ENCODE measurements around the gene TMOD1. TPM values are rescaled to one million over a fixed set of nuclear protein-coding genes. Genes with fewer than 3 reads are reported as not detected.

The TMOD1 gene
- total and polyA plus RNA-seq, 2 donors (not counting 1 experiment from before 2014, with no cell fraction given): 0.98 to 4.0 TPM

GRCh38 chr9:97556036-97556720 lies 54.7 kb downstream of the TMOD1 start:
- Histone ChIP-seq H3K9me3 (ENCODE audit: control insufficient read depth, insufficient read depth, low read depth, low read length) (no peaks in the 10 kb centered on the region), H3K27me3 (ENCODE audit: control insufficient read depth, insufficient read depth, low read length) (peaks cover 3% of the 10 kb centered on the region), H3K4me3 (replicated peaks in 1 of 4; ENCODE audit: control extremely low read depth in 1 of 4, insufficient read depth in 1 of 4, low read depth in 3 of 4, low read length in 4 of 4) (no peak overlapping the region), H3K9ac (ENCODE audit: insufficient read depth, low read length) (no peak overlapping the region), H3K4me2 (ENCODE audit: extremely low read depth, insufficient read depth, low read length) (no peak overlapping the region), H2AFZ (ENCODE audit: low read length) (no peak overlapping the region), H3K36me3 (ENCODE audit: control insufficient read depth, insufficient read depth, low read length) (no peaks in the 10 kb centered on the region), H3K4me1 (ENCODE audit: control insufficient read depth, extremely low read depth, insufficient read depth, low read length) (no peaks in the 10 kb centered on the region), H3K27ac (ENCODE audit: insufficient read depth, low read length) (no peak overlapping the region), H3K79me2 (ENCODE audit: control insufficient read depth, insufficient read depth, low read length) (no peaks in the 10 kb centered on the region), H4K20me1 (ENCODE audit: control insufficient read depth, extremely low read depth, insufficient read depth, low read length) (no peaks in the 10 kb centered on the region)
- no peak for TF ChIP-seq EZH2 (IDR thresholded peaks at IDR 0.05; ENCODE audit: low read length, missing control alignments)
- no peak for DNase-seq (ENCODE audit: low read depth in 2 of 2)

GRCh38 chr9:97556721-97557605 lies 55.5 kb downstream of the TMOD1 start:
- no peak overlapping the region for H2AFZ ChIP-seq (ENCODE audit: low read length)
- no peaks in the 10 kb centered on the region for H4K20me1 ChIP-seq (ENCODE audit: control insufficient read depth, extremely low read depth, insufficient read depth, low read length)
- no peak overlapping the region for H3K4me2 ChIP-seq (ENCODE audit: extremely low read depth, insufficient read depth, low read length)
- H3K36me3 ChIP-seq (ENCODE audit: control insufficient read depth, insufficient read depth, low read length): no peaks in the 10 kb centered on the region
- H3K4me3 ChIP-seq (replicated peaks in 1 of 4; ENCODE audit: control extremely low read depth in 1 of 4, insufficient read depth in 1 of 4, low read depth in 3 of 4, low read length in 4 of 4): no peak overlapping the region
- H3K4me1 ChIP-seq (ENCODE audit: control insufficient read depth, extremely low read depth, insufficient read depth, low read length): no peaks in the 10 kb centered on the region
- no peak overlapping the region for H3K9ac ChIP-seq (ENCODE audit: insufficient read depth, low read length)
- H3K27me3 ChIP-seq (ENCODE audit: control insufficient read depth, insufficient read depth, low read length): peaks cover 3% of the 10 kb centered on the region
- no peak overlapping the region for H3K27ac ChIP-seq (ENCODE audit: insufficient read depth, low read length)
- no peak for DNase-seq (ENCODE audit: low read depth in 2 of 2)
- TF ChIP-seq CTCF (conservative IDR thresholded peaks at IDR 0.05 in 1 of 2, IDR thresholded peaks at IDR 0.05 in 1 of 2; ENCODE audit: low read depth in 1 of 2, low read length in 2 of 2) (no peak), EZH2 (IDR thresholded peaks at IDR 0.05; ENCODE audit: low read length, missing control alignments) (no peak)
- no peaks in the 10 kb centered on the region for H3K9me3 ChIP-seq (ENCODE audit: control insufficient read depth, insufficient read depth, low read depth, low read length)
- no peaks in the 10 kb centered on the region for H3K79me2 ChIP-seq (ENCODE audit: control insufficient read depth, insufficient read depth, low read length)

DNA sequence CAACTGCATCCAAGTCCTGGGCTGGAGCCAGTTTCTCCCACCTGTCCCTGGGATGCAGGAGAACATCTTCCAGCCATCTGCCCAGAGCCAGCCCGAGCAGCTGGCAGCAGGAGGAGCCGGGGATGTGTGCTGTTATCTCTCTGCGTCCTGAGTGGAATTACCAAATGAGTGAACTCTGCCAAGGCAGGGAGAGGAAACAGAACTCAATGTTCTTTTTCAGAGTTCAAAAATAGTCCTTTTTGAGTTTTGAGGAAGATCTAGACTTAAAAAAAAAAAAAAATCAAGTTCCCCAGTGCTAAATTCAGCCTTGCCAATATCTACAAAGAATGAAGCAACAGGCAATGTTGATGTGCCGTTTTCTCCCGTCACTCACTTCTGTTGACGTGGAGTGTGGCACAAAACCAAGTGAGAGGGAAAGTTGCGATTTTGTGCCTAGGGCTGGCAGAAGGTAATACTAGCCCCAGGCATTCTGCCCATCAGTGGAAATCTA lies 56.2 kb downstream of the TMOD1 start:
- no peaks in the 10 kb centered on the region for H3K9me3 ChIP-seq (ENCODE audit: control insufficient read depth, insufficient read depth, low read depth, low read length)
- H3K27me3 ChIP-seq (ENCODE audit: control insufficient read depth, insufficient read depth, low read length): peaks cover 3% of the 10 kb centered on the region
- no peak for TF ChIP-seq EZH2 (IDR thresholded peaks at IDR 0.05; ENCODE audit: low read length, missing control alignments)
- no peak for TF ChIP-seq CTCF (conservative IDR thresholded peaks at IDR 0.05 in 1 of 2, IDR thresholded peaks at IDR 0.05 in 1 of 2; ENCODE audit: low read depth in 1 of 2, low read length in 2 of 2)
- no peak overlapping the region for H3K27ac ChIP-seq (ENCODE audit: insufficient read depth, low read length)
- H3K4me1 ChIP-seq (ENCODE audit: control insufficient read depth, extremely low read depth, insufficient read depth, low read length): no peaks in the 10 kb centered on the region
- no peaks in the 10 kb centered on the region for H3K79me2 ChIP-seq (ENCODE audit: control insufficient read depth, insufficient read depth, low read length)
- H2AFZ ChIP-seq (ENCODE audit: low read length): no peak overlapping the region
- H3K36me3 ChIP-seq (ENCODE audit: control insufficient read depth, insufficient read depth, low read length): no peaks in the 10 kb centered on the region
- peak in 1 of 2 donors; percentile 53 for DNase-seq (ENCODE audit: low read depth in 2 of 2)
- no peak overlapping the region for H3K4me3 ChIP-seq (replicated peaks in 1 of 4; ENCODE audit: control extremely low read depth in 1 of 4, insufficient read depth in 1 of 4, low read depth in 3 of 4, low read length in 4 of 4)
- no peak overlapping the region for H3K9ac ChIP-seq (ENCODE audit: insufficient read depth, low read length)
- H3K4me2 ChIP-seq (ENCODE audit: extremely low read depth, insufficient read depth, low read length): no peak overlapping the region
- H4K20me1 ChIP-seq (ENCODE audit: control insufficient read depth, extremely low read depth, insufficient read depth, low read length): no peaks in the 10 kb centered on the region

Measured in fibroblast of lung (primary cell).